ENCODE data around the gene RPL18. TPM values are rescaled to one million over a fixed set of nuclear protein-coding genes. Genes with fewer than 3 reads are reported as not detected.
A peak's percentile ranks its signal among the peaks of the same experiment; 100 is the strongest.

The RPL18 gene
- total RNA-seq, 2 donors from 2014 or later, result 1,120 to 1,389 TPM

DNA sequence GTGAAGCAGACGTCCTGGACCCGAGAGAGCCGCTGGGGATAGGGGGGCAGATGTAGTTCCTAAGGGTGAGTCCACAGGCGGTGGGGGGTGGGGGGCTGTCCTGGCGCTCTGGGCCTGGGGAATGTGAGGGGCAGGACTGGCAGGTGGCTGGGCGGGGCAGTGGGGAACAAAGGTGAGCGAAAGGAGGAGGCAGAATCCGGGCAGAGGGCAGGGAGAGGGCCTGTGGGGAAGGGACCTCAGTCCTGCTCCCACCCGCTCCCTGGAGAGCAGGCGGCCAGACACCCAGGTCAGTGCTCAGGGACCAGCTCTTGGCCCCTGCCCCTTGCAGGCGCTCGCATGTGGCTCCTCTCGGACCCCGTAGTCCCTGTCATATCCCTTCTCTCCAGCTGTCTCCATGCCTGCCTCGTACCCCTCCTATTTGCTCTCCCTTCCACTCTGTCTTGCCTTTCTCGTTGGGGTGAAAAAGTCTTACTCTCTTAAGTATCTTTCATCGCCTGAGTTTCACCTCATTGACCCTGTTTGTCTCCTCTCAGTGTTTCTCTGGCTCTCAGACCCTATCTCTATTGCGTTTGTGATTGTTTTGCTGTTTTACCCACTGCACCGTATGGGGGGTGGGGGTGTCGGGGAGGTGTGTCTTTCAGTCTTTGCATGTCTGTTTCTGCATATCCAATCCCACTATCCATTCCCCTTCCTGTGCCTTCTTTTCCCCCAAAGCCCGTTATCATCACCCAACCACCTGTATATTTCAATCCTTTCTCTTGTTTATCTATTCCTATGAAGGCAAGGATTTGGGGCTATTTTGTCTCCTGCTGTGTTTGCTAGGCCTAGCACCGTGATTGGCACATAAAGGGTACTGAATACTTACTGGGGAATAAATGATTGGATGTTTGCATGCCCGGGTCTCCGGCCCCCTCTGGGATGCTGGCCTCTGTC lies 6.1 kb upstream of the RPL18 start:
- DNase-seq (ENCODE audit: low spot score) (no peak), ATAC-seq (ENCODE audit: insufficient number of reproducible peaks, low FRiP score, low read depth) (no peak)
- H3K4me3 ChIP-seq, result peak overlapping the region; percentile 82
- H3K27me3 ChIP-seq (replicated peaks; ENCODE audit: insufficient read depth), result no peaks in the 10 kb centered on the region
- no peaks in the 10 kb centered on the region for H3K9me3 ChIP-seq
- H3K27ac ChIP-seq, result peak overlapping the region; percentile 63 to 80
- TF ChIP-seq, protein P1, sequence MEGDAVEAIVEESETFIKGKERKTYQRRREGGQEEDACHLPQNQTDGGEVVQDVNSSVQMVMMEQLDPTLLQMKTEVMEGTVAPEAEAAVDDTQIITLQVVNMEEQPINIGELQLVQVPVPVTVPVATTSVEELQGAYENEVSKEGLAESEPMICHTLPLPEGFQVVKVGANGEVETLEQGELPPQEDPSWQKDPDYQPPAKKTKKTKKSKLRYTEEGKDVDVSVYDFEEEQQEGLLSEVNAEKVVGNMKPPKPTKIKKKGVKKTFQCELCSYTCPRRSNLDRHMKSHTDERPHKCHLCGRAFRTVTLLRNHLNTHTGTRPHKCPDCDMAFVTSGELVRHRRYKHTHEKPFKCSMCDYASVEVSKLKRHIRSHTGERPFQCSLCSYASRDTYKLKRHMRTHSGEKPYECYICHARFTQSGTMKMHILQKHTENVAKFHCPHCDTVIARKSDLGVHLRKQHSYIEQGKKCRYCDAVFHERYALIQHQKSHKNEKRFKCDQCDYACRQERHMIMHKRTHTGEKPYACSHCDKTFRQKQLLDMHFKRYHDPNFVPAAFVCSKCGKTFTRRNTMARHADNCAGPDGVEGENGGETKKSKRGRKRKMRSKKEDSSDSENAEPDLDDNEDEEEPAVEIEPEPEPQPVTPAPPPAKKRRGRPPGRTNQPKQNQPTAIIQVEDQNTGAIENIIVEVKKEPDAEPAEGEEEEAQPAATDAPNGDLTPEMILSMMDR (IDR thresholded peaks at IDR 0.05), result no peak
- peaks cover 3% of the 10 kb centered on the region for H3K36me3 ChIP-seq
- H3K4me1 ChIP-seq (ENCODE audit: control insufficient read depth in 1 of 2, low read depth in 2 of 2), result peaks cover 24 to 40% of the 10 kb centered on the region in 2 donors

GRCh38 chr19:48624067-48624594 lies 5.2 kb upstream of the RPL18 start:
- Histone ChIP-seq H3K27ac (peak overlapping the region; percentile 68 to 80), H3K4me3 (peak overlapping the region; percentile 82), H3K9me3 (no peaks in the 10 kb centered on the region), H3K4me1 (ENCODE audit: control insufficient read depth in 1 of 2, low read depth in 2 of 2) (peaks cover 20 to 38% of the 10 kb centered on the region in 2 donors), H3K36me3 (peaks cover 3% of the 10 kb centered on the region), H3K27me3 (replicated peaks; ENCODE audit: insufficient read depth) (no peaks in the 10 kb centered on the region)
- DNase-seq (ENCODE audit: low spot score) (peak; percentile 90), ATAC-seq (ENCODE audit: insufficient number of reproducible peaks, low FRiP score, low read depth) (peak; percentile 53)
- TF ChIP-seq, protein P1 (IDR thresholded peaks at IDR 0.05), result no peak

DNA sequence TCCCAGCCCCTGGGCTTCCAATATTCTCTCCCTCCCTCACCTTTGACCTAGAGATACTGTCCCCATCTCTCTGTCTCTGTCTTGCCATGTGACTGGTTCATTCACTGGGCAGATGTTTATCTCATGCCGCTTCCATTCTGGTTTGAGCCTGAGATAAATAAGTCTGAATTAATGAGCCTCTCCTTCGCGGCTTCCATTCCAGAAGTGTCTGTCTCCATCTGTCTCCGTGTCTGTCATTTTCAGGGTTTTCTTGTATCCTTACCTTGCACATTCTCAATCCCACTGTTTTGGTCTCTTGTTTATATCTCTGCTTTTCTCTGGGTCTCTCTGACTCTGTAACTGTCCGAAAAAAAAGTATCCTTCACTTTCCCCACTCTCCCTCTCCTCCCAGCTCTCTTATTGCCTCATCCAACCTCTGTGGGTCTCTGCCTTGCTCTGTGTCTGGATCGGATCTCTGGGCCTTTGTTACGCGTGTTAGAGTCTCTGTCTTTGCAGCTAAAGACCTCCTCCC lies 4.6 kb upstream of the RPL18 start:
- peak overlapping the region; percentile 82 for H3K4me3 ChIP-seq
- peaks cover 20 to 38% of the 10 kb centered on the region in 2 donors for H3K4me1 ChIP-seq (ENCODE audit: control insufficient read depth in 1 of 2, low read depth in 2 of 2)
- H3K36me3 ChIP-seq, result peaks cover 3% of the 10 kb centered on the region
- H3K27me3 ChIP-seq (replicated peaks; ENCODE audit: insufficient read depth), result no peaks in the 10 kb centered on the region
- TF ChIP-seq, protein P1 (IDR thresholded peaks at IDR 0.05), result no peak
- DNase-seq (ENCODE audit: low spot score) (no peak), ATAC-seq (ENCODE audit: insufficient number of reproducible peaks, low FRiP score, low read depth) (no peak)
- H3K9me3 ChIP-seq, result no peaks in the 10 kb centered on the region
- H3K27ac ChIP-seq, result peak overlapping the region; percentile 68 to 80

DNA sequence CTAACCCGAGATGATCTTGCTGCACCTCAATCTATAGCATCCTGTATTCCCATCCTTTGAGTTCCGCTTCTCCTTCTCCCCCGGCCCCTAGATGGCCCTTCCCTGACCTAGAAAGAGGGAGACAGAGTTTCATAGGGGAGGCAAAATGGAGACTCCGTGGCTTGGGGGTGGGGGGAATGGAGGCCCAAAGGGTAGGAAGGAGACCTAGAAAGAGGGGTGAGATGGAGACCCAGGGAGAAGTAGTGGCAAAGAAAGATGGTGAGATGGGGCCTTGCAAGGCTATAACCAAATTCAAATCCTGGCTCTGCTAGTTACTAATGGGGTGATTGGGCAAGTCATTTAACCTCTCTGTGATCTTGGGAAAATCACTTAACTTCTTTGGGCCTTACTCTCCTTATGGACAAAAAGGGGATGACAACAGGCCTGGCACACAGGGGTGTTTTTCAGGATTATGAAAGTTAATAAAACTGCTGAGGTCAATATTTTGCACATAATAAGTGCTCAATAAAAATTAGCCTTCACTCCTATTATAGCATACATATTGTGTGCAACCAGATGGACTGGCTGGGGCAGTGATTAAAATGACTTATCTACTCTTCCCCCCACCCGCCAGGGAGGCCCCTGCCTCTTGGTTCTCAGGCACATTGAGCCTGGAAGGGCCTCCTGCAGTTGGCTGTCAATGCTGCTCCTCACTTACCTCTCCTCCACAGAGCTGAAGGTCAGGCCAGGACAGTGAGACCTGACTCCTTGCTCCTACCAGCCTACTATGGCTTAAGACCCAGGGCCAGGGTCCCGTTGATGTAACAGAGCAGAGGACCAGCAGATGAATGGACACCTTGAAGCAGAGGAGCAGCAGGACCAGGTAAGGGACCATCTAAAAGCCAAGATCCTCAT lies 961 bp upstream of the RPL18 start:
- peaks cover 19% of the 10 kb centered on the region for H3K36me3 ChIP-seq
- TF ChIP-seq, protein P1 (IDR thresholded peaks at IDR 0.05), result peak; percentile 6
- ATAC-seq (ENCODE audit: insufficient number of reproducible peaks, low FRiP score, low read depth) (no peak), DNase-seq (ENCODE audit: low spot score) (no peak)
- H3K27me3 ChIP-seq (replicated peaks; ENCODE audit: insufficient read depth), result no peaks in the 10 kb centered on the region
- H3K4me1 ChIP-seq (ENCODE audit: control insufficient read depth in 1 of 2, low read depth in 2 of 2), result peaks cover 33 to 56% of the 10 kb centered on the region in 2 donors
- H3K4me3 ChIP-seq, result peak overlapping the region; percentile 95
- H3K27ac ChIP-seq, result peak overlapping the region; percentile 93 to 97
- H3K9me3 ChIP-seq, result no peaks in the 10 kb centered on the region

Measured in thoracic aorta (tissue), 2 donors.